Measurements from ENCODE around the gene CCP110.

Gene CCP110

GRCh38 chr16:19566362-19566761 lies 42.6 kb downstream of the CCP110 start:
- no peak for TF ChIP-seq CTCF (conservative IDR thresholded peaks at IDR 0.05; ENCODE audit: low read length)
- H3K4me3 ChIP-seq (ENCODE audit: low read length), result no peak overlapping the region
- no peak for DNase-seq (ENCODE audit: low read depth)

DNA sequence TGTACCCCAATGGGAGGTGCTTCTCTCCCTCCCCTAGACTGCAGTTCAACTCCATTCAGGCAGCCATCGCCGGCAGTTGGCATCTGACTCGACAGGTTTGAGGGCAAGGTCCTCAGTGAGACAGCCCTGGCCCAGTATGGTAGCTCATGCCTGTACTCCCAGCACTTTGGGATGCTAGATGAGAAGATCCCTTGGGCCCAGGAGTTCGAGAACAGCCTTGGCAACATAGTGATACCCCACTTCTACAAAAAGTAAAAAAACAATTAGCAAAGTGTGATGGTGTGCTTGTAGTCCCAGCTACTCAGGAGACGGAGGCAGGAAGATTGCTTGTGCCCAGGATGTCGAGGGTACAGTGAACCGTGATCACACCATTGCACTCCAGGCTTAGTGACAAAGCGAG lies 43.8 kb downstream of the CCP110 start:
- no peak for TF ChIP-seq CTCF (conservative IDR thresholded peaks at IDR 0.05; ENCODE audit: low read length)
- no peak for DNase-seq (ENCODE audit: low read depth)

DNA sequence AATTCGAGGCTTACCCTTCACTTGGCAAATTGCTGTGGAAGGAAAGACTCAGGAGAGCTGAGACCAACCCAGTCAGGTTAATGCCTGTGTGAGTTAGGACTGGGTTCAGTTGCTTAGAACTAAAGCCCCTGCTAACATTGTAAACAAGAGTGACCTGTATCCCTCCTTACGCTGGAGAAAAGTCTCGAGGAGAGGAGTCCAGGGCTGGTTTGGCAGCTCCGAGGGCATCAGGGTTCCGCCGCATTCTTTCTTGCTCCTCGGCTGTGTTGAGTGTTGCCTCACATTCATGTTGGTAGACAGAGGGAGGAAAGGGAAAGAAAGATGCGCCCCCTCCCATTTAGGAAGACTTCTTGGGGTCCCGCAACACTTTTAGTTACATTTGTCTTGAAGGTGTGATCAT lies 50.3 kb downstream of the CCP110 start:
- no peak for DNase-seq (ENCODE audit: low read depth)
- TF ChIP-seq CTCF (conservative IDR thresholded peaks at IDR 0.05; ENCODE audit: low read length), result no peak
- no peak overlapping the region for H3K4me3 ChIP-seq (ENCODE audit: low read length)

More for the DNA sequence above, 43.8 kb downstream of the CCP110 start:
- H3K4me3 ChIP-seq (ENCODE audit: low read length), result no peak overlapping the region

DNA sequence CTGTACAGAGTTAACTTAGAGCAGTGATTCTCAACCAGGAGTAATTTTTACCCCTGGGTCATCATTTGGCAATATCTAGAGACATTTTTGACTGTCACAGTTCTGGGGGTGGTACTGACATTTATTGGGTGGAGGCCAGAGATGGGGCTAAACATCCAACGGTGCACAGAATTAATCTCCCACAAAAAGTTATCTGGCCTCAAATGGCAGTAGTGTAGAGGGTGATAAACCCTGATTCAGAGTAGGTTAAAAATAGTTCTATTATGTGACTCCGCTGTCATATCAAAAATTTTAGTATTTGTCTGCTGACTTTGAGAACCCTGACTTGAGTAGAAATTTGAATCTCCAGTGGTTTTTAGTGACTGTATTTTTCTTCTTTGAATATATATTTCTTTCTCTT lies 50.9 kb downstream of the CCP110 start:
- no peak overlapping the region for H3K4me3 ChIP-seq (ENCODE audit: low read length)
- no peak for DNase-seq (ENCODE audit: low read depth)
- TF ChIP-seq CTCF (conservative IDR thresholded peaks at IDR 0.05; ENCODE audit: low read length), result no peak

- DNase-seq (ENCODE audit: low read depth), result peak; percentile 32
- no peak overlapping the region for H3K4me3 ChIP-seq (ENCODE audit: low read length)
- no peak for TF ChIP-seq CTCF (conservative IDR thresholded peaks at IDR 0.05; ENCODE audit: low read length)
Measured at GRCh38 chr16:19578378-19578971, 54.7 kb downstream of the CCP110 start.

GRCh38 chr16:19582050-19582831 lies 58.5 kb downstream of the CCP110 start:
- no peak overlapping the region for H3K4me3 ChIP-seq (ENCODE audit: low read length)
- no peak for DNase-seq (ENCODE audit: low read depth)
- no peak for TF ChIP-seq CTCF (conservative IDR thresholded peaks at IDR 0.05; ENCODE audit: low read length)
